Fibroblast of lung (primary cell): ENCODE results near the gene KRT25. TPM values are rescaled to one million over a fixed set of nuclear protein-coding genes. Genes with fewer than 3 reads are reported as not detected.

Experiments
- DNase-seq, 2 donors: peaks; one replicate each; pipeline versions ENCODE4 v3.0.0 to v3.0.0-alpha.2; 2010; ENCODE audit warnings: low read depth in 2 of 2
- H2AFZ ChIP-seq: 2 replicates; pipeline ENCODE4 v1.5.1; 2012; ENCODE audit warnings: low read length, control low read depth, inconsistent platforms
- H3K27ac ChIP-seq: 2 replicates; pipeline ENCODE4 v1.5.1; 2011; ENCODE audit warnings: low read length, control low read depth; ENCODE audit not compliant: insufficient read depth
- H3K27me3 ChIP-seq: 2 replicates; pipeline ENCODE4 v1.5.1; 2011; ENCODE audit warnings: mild to moderate bottlenecking, low read length; ENCODE audit not compliant: control insufficient read depth, insufficient read depth
- H3K36me3 ChIP-seq: 2 replicates; pipeline ENCODE4 v1.5.1; 2011; ENCODE audit warnings: low read length; ENCODE audit not compliant: control insufficient read depth, insufficient read depth
- H3K4me1 ChIP-seq: 2 replicates; pipeline ENCODE4 v1.5.1; 2011; ENCODE audit warnings: low read length; ENCODE audit not compliant: control insufficient read depth, insufficient read depth; ENCODE audit errors: extremely low read depth
- H3K4me2 ChIP-seq: 2 replicates; pipeline ENCODE4 v1.5.1; 2011; ENCODE audit warnings: low read length, control low read depth; ENCODE audit not compliant: insufficient read depth; ENCODE audit errors: extremely low read depth
- H3K4me3 ChIP-seq, 4 experiments: fragments of 200-600 bp in 1 of 4; sonication (generic) in 1 of 4; replicated peaks in 1 of 4; 2 replicates each; pipeline ENCODE4 v1.5.1; 2011 to 2016; ENCODE audit warnings: low read length in 4 of 4, low read depth in 3 of 4, mild to moderate bottlenecking in 3 of 4, control low read depth in 2 of 4, inconsistent platforms in 1 of 4, mixed read lengths in 1 of 4; ENCODE audit not compliant: insufficient read depth in 1 of 4; ENCODE audit errors: control extremely low read depth in 1 of 4
- H3K79me2 ChIP-seq: 2 replicates; pipeline ENCODE4 v1.5.1; 2012; ENCODE audit warnings: mild to moderate bottlenecking, low read length, inconsistent platforms; ENCODE audit not compliant: control insufficient read depth, insufficient read depth
- H3K9ac ChIP-seq: 2 replicates; pipeline ENCODE4 v1.5.1; 2011; ENCODE audit warnings: mild to moderate bottlenecking, low read length, control low read depth; ENCODE audit not compliant: insufficient read depth
- H3K9me3 ChIP-seq: 2 replicates; pipeline ENCODE4 v1.5.1; 2012; ENCODE audit warnings: low read depth, low read length; ENCODE audit not compliant: control insufficient read depth, insufficient read depth
- H4K20me1 ChIP-seq: 2 replicates; pipeline ENCODE4 v1.5.1; 2011; ENCODE audit warnings: low read length; ENCODE audit not compliant: control insufficient read depth, insufficient read depth; ENCODE audit errors: extremely low read depth
- CTCF ChIP-seq, 2 donors: IDR thresholded peaks in 1 of 2; conservative IDR thresholded peaks in 1 of 2; 1 replicate in 1 of 2; 2 replicates in 1 of 2; pipeline ENCODE4 v1.5.1; 2011 to 2012; ENCODE audit warnings: low read length in 2 of 2, control low read depth in 1 of 2, inconsistent platforms in 1 of 2, low read depth in 1 of 2, mild to moderate bottlenecking in 1 of 2
- EZH2 ChIP-seq: IDR thresholded peaks from 2 replicates; pipeline ENCODE4 v1.5.1; 2012; ENCODE audit warnings: low read length, control low read depth, mild to moderate bottlenecking; ENCODE audit errors: missing control alignments
- polyA plus RNA-seq, 2 donors: library from polyadenylated mRNA; depleted of rRNA in 1 of 2; stranded (reverse) in 1 of 2; unstranded in 1 of 2; fragments of >200 nt; gene quantifications; 2 replicates each; pipeline ENCODE4 v1.2.1, GENCODE V29; 2011 to 2012; ENCODE audit warnings: missing spikeins in 1 of 2
- total RNA-seq: library from RNA; depleted of rRNA; stranded (reverse); fragments of >200 nt; gene quantifications from 2 replicates; pipeline ENCODE4 v1.2.1, GENCODE V29; 2014

Gene KRT25
- total and polyA plus RNA-seq, 2 donors (not counting 1 experiment from before 2014, with no cell fraction given), result not detected

GRCh38 chr17:40702271-40702670 lies 52.9 kb downstream of the KRT25 start:
- H3K4me3 ChIP-seq, result no peak overlapping the region
- H3K4me1 ChIP-seq, result no peaks in the 10 kb centered on the region
- no peaks in the 10 kb centered on the region for H3K9me3 ChIP-seq
- H4K20me1 ChIP-seq, result no peaks in the 10 kb centered on the region
- DNase-seq, result no peak
- peaks cover 10% of the 10 kb centered on the region for H3K27me3 ChIP-seq
- no peaks in the 10 kb centered on the region for H3K79me2 ChIP-seq
- TF ChIP-seq CTCF (conservative IDR thresholded peaks at IDR 0.05 in 1 of 2, IDR thresholded peaks at IDR 0.05 in 1 of 2; ENCODE audit: low read depth in 1 of 2, low read length in 2 of 2) (no peak), EZH2 (no peak)
- no peak overlapping the region for H2AFZ ChIP-seq
- no peak overlapping the region for H3K27ac ChIP-seq
- H3K9ac ChIP-seq, result no peak overlapping the region
- no peaks in the 10 kb centered on the region for H3K36me3 ChIP-seq
- no peak overlapping the region for H3K4me2 ChIP-seq

GRCh38 chr17:40699853-40700252 lies 55.3 kb downstream of the KRT25 start:
- Histone ChIP-seq H2AFZ (no peak overlapping the region), H3K36me3 (no peaks in the 10 kb centered on the region), H3K79me2 (no peaks in the 10 kb centered on the region), H3K4me3 (no peak overlapping the region), H3K4me1 (no peaks in the 10 kb centered on the region), H3K4me2 (no peak overlapping the region), H3K9me3 (no peaks in the 10 kb centered on the region), H3K27ac (no peak overlapping the region), H3K27me3 (peaks cover 17% of the 10 kb centered on the region), H4K20me1 (no peaks in the 10 kb centered on the region), H3K9ac (no peak overlapping the region)
- TF ChIP-seq CTCF (conservative IDR thresholded peaks at IDR 0.05 in 1 of 2, IDR thresholded peaks at IDR 0.05 in 1 of 2; ENCODE audit: low read depth in 1 of 2, low read length in 2 of 2), result no peak
- no peak for TF ChIP-seq EZH2
- DNase-seq, result no peak

GRCh38 chr17:40699371-40699770 lies 55.8 kb downstream of the KRT25 start:
- H3K4me2 ChIP-seq, result no peak overlapping the region
- no peaks in the 10 kb centered on the region for H3K9me3 ChIP-seq
- TF ChIP-seq EZH2 (no peak), CTCF (conservative IDR thresholded peaks at IDR 0.05 in 1 of 2, IDR thresholded peaks at IDR 0.05 in 1 of 2; ENCODE audit: low read depth in 1 of 2, low read length in 2 of 2) (no peak)
- no peaks in the 10 kb centered on the region for H3K36me3 ChIP-seq
- H3K4me3 ChIP-seq, result no peak overlapping the region
- H3K27me3 ChIP-seq, result peaks cover 17% of the 10 kb centered on the region
- H3K27ac ChIP-seq, result no peak overlapping the region
- no peak overlapping the region for H2AFZ ChIP-seq
- no peaks in the 10 kb centered on the region for H3K79me2 ChIP-seq
- DNase-seq, result no peak
- no peaks in the 10 kb centered on the region for H4K20me1 ChIP-seq
- no peak overlapping the region for H3K9ac ChIP-seq
- no peaks in the 10 kb centered on the region for H3K4me1 ChIP-seq

Other genes starting within 250 kb of the KRT25 start
- gene CCR7, start 189.9 kb downstream of the KRT25 start, total RNA-seq, result under 0.01 TPM in 1 of 2 replicates, not detected in the other
- 0.07 and 0.10 TPM in 2 replicates for gene CCR7, start 189.9 kb downstream of the KRT25 start, polyA plus RNA-seq
- 75.6 and 86.5 TPM in 2 replicates for gene SMARCE1, start 107.5 kb downstream of the KRT25 start, total RNA-seq
- gene SMARCE1, start 107.5 kb downstream of the KRT25 start, polyA plus RNA-seq, result 93.8 and 103 TPM in 2 replicates
- gene KRT222, start 90.2 kb downstream of the KRT25 start, total RNA-seq, result under 0.01 and 0.33 TPM in 2 replicates
- 0.05 TPM in 1 of 2 replicates, not detected in the other for gene KRT222, start 90.2 kb downstream of the KRT25 start, polyA plus RNA-seq
- not detected in 2 replicates for gene KRT24, start 51.6 kb downstream of the KRT25 start, total RNA-seq
- not detected in 2 replicates for gene KRT24, start 51.6 kb downstream of the KRT25 start, polyA plus RNA-seq
- not detected in 2 replicates for gene KRT26, start 16.9 kb upstream of the KRT25 start, total RNA-seq
- not detected in 2 replicates for gene KRT26, start 16.9 kb upstream of the KRT25 start, polyA plus RNA-seq
- not detected in 2 replicates for gene KRT27, start 27.2 kb upstream of the KRT25 start, total RNA-seq
- not detected in 2 replicates for gene KRT27, start 27.2 kb upstream of the KRT25 start, polyA plus RNA-seq
- gene KRT28, start 44.6 kb upstream of the KRT25 start, total RNA-seq, result not detected in 2 replicates
- gene KRT28, start 44.6 kb upstream of the KRT25 start, polyA plus RNA-seq, result not detected in 2 replicates
- 4.1 TPM in 2 replicates for gene KRT10, start 67.3 kb upstream of the KRT25 start, total RNA-seq
- gene KRT10, start 67.3 kb upstream of the KRT25 start, polyA plus RNA-seq, result 26.9 and 45.8 TPM in 2 replicates
- gene KRT12, start 111.9 kb upstream of the KRT25 start, total RNA-seq, result not detected in 2 replicates
- not detected in 2 replicates for gene KRT12, start 111.9 kb upstream of the KRT25 start, polyA plus RNA-seq
- gene KRT20, start 129.9 kb upstream of the KRT25 start, total RNA-seq, result not detected in 2 replicates
- not detected in 2 replicates for gene KRT20, start 129.9 kb upstream of the KRT25 start, polyA plus RNA-seq
- gene KRT23, start 182.3 kb upstream of the KRT25 start, total RNA-seq, result not detected in 2 replicates
- gene KRT23, start 182.3 kb upstream of the KRT25 start, polyA plus RNA-seq, result 0.11 and 0.17 TPM in 2 replicates
- gene KRT39, start 211.6 kb upstream of the KRT25 start, total RNA-seq, result 0.26 and 0.33 TPM in 2 replicates
- 0.19 and 0.22 TPM in 2 replicates for gene KRT39, start 211.6 kb upstream of the KRT25 start, polyA plus RNA-seq
- not detected in 2 replicates for gene KRT40, start 229.0 kb upstream of the KRT25 start, total RNA-seq
- gene KRT40, start 229.0 kb upstream of the KRT25 start, polyA plus RNA-seq, result 0.03 and 0.05 TPM in 2 replicates
- not detected in 2 replicates for gene KRTAP3-3, start 238.8 kb upstream of the KRT25 start, total RNA-seq
- gene KRTAP3-3, start 238.8 kb upstream of the KRT25 start, polyA plus RNA-seq, result not detected in 2 replicates
- not detected in 2 replicates for gene KRTAP3-2, start 244.6 kb upstream of the KRT25 start, total RNA-seq
- not detected in 2 replicates for gene KRTAP3-2, start 244.6 kb upstream of the KRT25 start, polyA plus RNA-seq